GM12878 (cell line): ENCODE measurements around the gene VWA3A. TPM values are rescaled to one million over a fixed set of nuclear protein-coding genes. Genes with fewer than 3 reads are reported as not detected.
A peak's percentile ranks its signal among the peaks of the same experiment; 100 is the strongest.

Source experiments
- ATAC-seq: fragments of 200-7000 bp; cut with Tn5 transposase; 3 replicates; pipeline ENCODE4 v1.9.1; 2020; ENCODE audit warnings: mild to moderate bottlenecking, moderate library complexity
- BruUV-seq: library from RNA; stranded (reverse); fragments of 400-500 nt; replicated peaks from 2 replicates; lab custom pipeline; 2021; lab: Mats Ljungman, UMichigan
- CTCF ChIA-PET: fragments of 300-600 bp; sonication (Branson Sonifier 250); formaldehyde crosslinking; extraction: SDS; loops from one replicate; lab custom pipeline; 2021; ENCODE audit warnings: inconsistent platforms; lab: Yijun Ruan, JAX
- POLR2A ChIA-PET: fragments of 350-600 bp; formaldehyde crosslinking; extraction: SDS; loops from one replicate; lab custom pipeline; 2021; ENCODE audit warnings: inconsistent platforms; lab: Charles Lee
- RAD21 ChIA-PET: fragments of 300-600 bp; sonication (Branson Sonifier 250); formaldehyde crosslinking; loops from one replicate; lab custom pipeline; 2023; ENCODE audit warnings: antibody characterized with exemption; ENCODE audit not compliant: unreplicated experiment; lab: Charles Lee
- SMC1A ChIA-PET: fragments of 300-600 bp; sonication (Branson Sonifier 250); formaldehyde crosslinking; loops from one replicate; lab custom pipeline; 2023; ENCODE audit not compliant: unreplicated experiment, uncharacterized antibody; lab: Charles Lee
- DNase-seq: peaks from one replicate; pipeline ENCODE4 v3.0.0-alpha.2; 2011; ENCODE audit warnings: low read depth, low spot score
- FAIRE-seq: peaks from 3 replicates; lab custom pipeline; 2011; peaks lifted over from hg19 to GRCh38; lab: Jason Lieb, UNC
- H2AFZ ChIP-seq: 2 replicates; pipeline ENCODE4 v1.6.0; 2011; ENCODE audit warnings: low read depth, low read length, control low read depth; ENCODE audit not compliant: control insufficient read depth
- H3K27ac ChIP-seq: 2 replicates; pipeline ENCODE4 v1.5.1; 2011; ENCODE audit warnings: control low read depth; ENCODE audit not compliant: control insufficient read depth, insufficient read depth
- H3K27me3 ChIP-seq, 2 experiments: replicated peaks in 1 of 2; 2 replicates each; pipeline versions ENCODE4 v1.6.0 to v1.6.1; 2011; ENCODE audit warnings: low read length in 1 of 2; ENCODE audit not compliant: control insufficient read depth in 2 of 2, insufficient read depth in 2 of 2
- H3K36me3 ChIP-seq, 2 experiments: 2 replicates each; pipeline ENCODE4 v1.5.1; 2011; ENCODE audit warnings: low read length in 1 of 2; ENCODE audit not compliant: control insufficient read depth in 2 of 2, insufficient read depth in 2 of 2
- H3K4me1 ChIP-seq: 2 replicates; pipeline ENCODE4 v1.6.1; 2011; ENCODE audit warnings: mild to moderate bottlenecking, low read length, moderate library complexity, mixed read lengths; ENCODE audit not compliant: control insufficient read depth, insufficient read depth
- H3K4me2 ChIP-seq: 2 replicates; pipeline ENCODE4 v1.6.0; 2011; ENCODE audit warnings: control low read depth; ENCODE audit not compliant: control insufficient read depth, insufficient read depth
- H3K4me3 ChIP-seq: fragments of 200-600 bp; sonication (generic); 2 replicates; pipeline ENCODE4 v1.5.1; 2016
- H3K79me2 ChIP-seq: 2 replicates; pipeline ENCODE4 v1.6.0; 2011; ENCODE audit warnings: low read length; ENCODE audit not compliant: control insufficient read depth, insufficient read depth
- H3K9ac ChIP-seq: 2 replicates; pipeline ENCODE4 v1.8.0; 2011; ENCODE audit warnings: low read length, control low read depth, mixed read lengths; ENCODE audit not compliant: control insufficient read depth, insufficient read depth
- H3K9me3 ChIP-seq: replicated peaks from 3 replicates; pipeline ENCODE4 v1.5.1; 2011; ENCODE audit warnings: mild to moderate bottlenecking, low read length; ENCODE audit not compliant: control insufficient read depth, insufficient read depth
- H4K20me1 ChIP-seq: 2 replicates; pipeline ENCODE4 v1.6.0; 2011; ENCODE audit not compliant: control insufficient read depth, insufficient read depth
- E4F1 ChIP-seq: fragments of 450-650 bp; IDR thresholded peaks from 2 replicates; pipeline ENCODE4 v1.6.1; 2018; ENCODE audit warnings: borderline replicate concordance, mild to moderate bottlenecking; ENCODE audit not compliant: partially characterized antibody
- MEF2A ChIP-seq: IDR thresholded peaks from 2 replicates; pipeline ENCODE4 v1.6.1; 2011; ENCODE audit warnings: low read depth, mild to moderate bottlenecking, low read length, moderate library complexity; ENCODE audit not compliant: insufficient read depth
- MEF2B ChIP-seq: fragments of 450-650 bp; IDR thresholded peaks from 2 replicates; pipeline ENCODE4 v1.6.1; 2018; ENCODE audit warnings: mild to moderate bottlenecking, moderate library complexity; ENCODE audit not compliant: partially characterized antibody, poor library complexity, severe bottlenecking
- RAD21 ChIP-seq: IDR thresholded peaks from 2 replicates; pipeline ENCODE4 v1.6.1; 2011; ENCODE audit warnings: mild to moderate bottlenecking, low read depth, low read length, moderate library complexity; ENCODE audit not compliant: insufficient read depth
- RAD51 ChIP-seq: fragments of 450-650 bp; IDR thresholded peaks from 2 replicates; pipeline ENCODE4 v1.6.1; 2016; ENCODE audit warnings: moderate library complexity, mild to moderate bottlenecking, inconsistent platforms
- RCOR1 ChIP-seq: conservative IDR thresholded peaks from 2 replicates; pipeline ENCODE4 v1.6.1; 2012; ENCODE audit warnings: low read depth, low read length, improper control_type of control experiment
- RELA ChIP-seq: fragments of 450-650 bp; IDR thresholded peaks from 2 replicates; pipeline ENCODE4 v1.8.0; 2014; ENCODE audit warnings: borderline replicate concordance; ENCODE audit not compliant: partially characterized antibody
- ZNF217 ChIP-seq: fragments of 450-650 bp; IDR thresholded peaks from 2 replicates; pipeline ENCODE4 v1.6.1; 2017; ENCODE audit warnings: antibody characterized with exemption, mild to moderate bottlenecking
- ZNF687 ChIP-seq: fragments of 450-650 bp; IDR thresholded peaks from 2 replicates; pipeline ENCODE4 v1.6.1; 2017; ENCODE audit warnings: mild to moderate bottlenecking, moderate library complexity
- ZSCAN29 ChIP-seq: fragments of 450-650 bp; IDR thresholded peaks from 2 replicates; pipeline ENCODE4 v1.6.1; 2017; ENCODE audit warnings: mild to moderate bottlenecking, moderate library complexity
- WGBS: methylation state at CpG from one replicate; pipeline ENCODE4 v1.1.6; 2016; ENCODE audit warnings: low lambda C conversion rate; ENCODE audit not compliant: insufficient replicate concordance, insufficient coverage; ENCODE audit errors: missing lambda C conversion rate; 5-methylcytosine and 5-hydroxymethylcytosine counted together
- in situ Hi-C: fragments of 300-500 bp; cut with MboI; formaldehyde crosslinking; loops from 9 replicates; pipeline ENCODE4 v1.14.3; 2018; ENCODE audit warnings: mixed read lengths
- intact Hi-C: fragments of 100-400 bp; cut with micrococcal nuclease; formaldehyde crosslinking; loops from one replicate; pipeline ENCODE4 v1.14.2; 2022; ENCODE audit not compliant: unreplicated experiment
- polyA plus RNA-seq, 11 experiments: library from polyadenylated mRNA; depleted of rRNA in 4 of 11; unstranded in 6 of 11; stranded (reverse) in 5 of 11; fragments of >200 nt; fragmentation: Nextera tagmentation in 4 of 11; fragmentation: Illumina TruSeq in 1 of 11; extraction: Ambion mirVana in 4 of 11; extraction: Trizol in 1 of 11; gene quantifications; 1 replicate in 1 of 11; 2 replicates in 10 of 11; pipeline versions ENCODE4 v1.2.1 to v1.2.3, GENCODE V29; 2011 to 2016; ENCODE audit warnings: inconsistent platforms in 2 of 11, missing spikeins in 2 of 11, low read depth in 1 of 11
- total RNA-seq, 4 experiments: library from RNA; depleted of rRNA in 3 of 4; stranded (reverse); fragments of >200 nt in 3 of 4; fragmentation: Illumina TruSeq in 1 of 4; extraction: Trizol in 1 of 4; gene quantifications; 2 replicates each; pipeline versions ENCODE4 v1.2.1 to v1.2.3, GENCODE V29; 2013 to 2021
- TF ChIP-seq, protein P1 (sequence below), 3 experiments: IDR thresholded peaks in 2 of 3; conservative IDR thresholded peaks in 1 of 3; 2 replicates each; pipeline ENCODE4 v1.5.1; 2011; ENCODE audit warnings: low read depth in 3 of 3, low read length in 3 of 3, mild to moderate bottlenecking in 3 of 3, control low read depth in 2 of 3, moderate library complexity in 2 of 3, inconsistent platforms in 1 of 3, mixed read lengths in 1 of 3; ENCODE audit not compliant: control insufficient read depth in 2 of 3, insufficient read depth in 1 of 3; ENCODE audit errors: extremely low read depth in 1 of 3
- TF ChIP-seq, protein P2 (sequence below): IDR thresholded peaks from 2 replicates; pipeline ENCODE4 v1.6.1; 2011; ENCODE audit warnings: low read depth, mild to moderate bottlenecking, low read length, moderate library complexity, borderline replicate concordance; ENCODE audit errors: extremely low read depth

Gene VWA3A
- total and polyA plus RNA-seq, 10 of the 15 experiments (the other 5 are each of a cell fraction or from before 2014, with no cell fraction given), result 0.01 TPM; not detected in 9

DNA sequence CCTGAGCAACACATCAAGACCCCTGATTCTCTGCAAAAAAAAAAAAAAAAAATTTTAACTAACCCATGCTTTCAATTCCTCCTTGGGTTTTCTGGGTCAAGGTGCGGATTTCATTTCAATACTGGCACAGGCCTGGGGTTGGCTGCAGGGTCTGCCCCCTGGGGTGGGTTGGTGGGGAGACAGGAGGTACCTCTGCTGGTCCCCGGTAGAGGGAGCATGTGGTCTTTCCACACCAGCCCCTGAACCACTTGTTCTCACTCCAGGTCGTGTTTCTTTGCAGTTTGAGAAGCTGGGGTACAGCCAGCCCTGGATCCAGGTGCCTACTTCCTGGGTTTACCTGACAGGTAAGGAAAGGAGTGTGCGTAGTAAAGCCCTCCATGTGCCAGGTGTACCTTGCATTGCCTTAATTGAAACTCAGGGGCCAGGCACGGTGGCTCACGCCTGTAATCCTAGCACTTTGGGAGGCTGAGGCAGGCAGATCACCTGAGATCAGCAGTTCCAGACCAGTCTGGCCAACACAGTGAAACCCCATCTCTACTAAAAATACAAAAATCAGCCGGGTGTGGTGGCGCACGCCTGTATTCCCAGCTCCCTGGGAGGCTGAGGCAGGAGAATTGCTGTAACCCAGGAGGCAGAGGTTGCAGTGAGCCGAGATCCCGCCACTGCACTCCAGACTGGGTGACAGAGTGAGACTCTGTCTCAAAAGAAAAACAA is 91.7 kb downstream of the VWA3A start:
- H3K27me3 ChIP-seq, result no peaks in the 10 kb centered on the region
- H3K4me3 ChIP-seq, result no peak overlapping the region
- no peak overlapping the region for H3K27ac ChIP-seq
- ChIA-PET RAD21 (interaction anchor here (1.0 kb wide), 2 partner anchors 106 to 116 kb away, joined by 3 to 4 read pairs; no protein-coding TSS in a partner anchor), POLR2A (no interaction called here), CTCF (interaction anchor here (0.5 to 7.4 kb wide), 7 partner anchors 9 to 487 kb away, joined by 3 to 101 read pairs (median 4); partner anchors contain the start of gene MOSMO), SMC1A (interaction anchor here (0.6 to 6.0 kb wide), 4 partner anchors 10 to 900 kb away, joined by 3 to 69 read pairs (median 3); no protein-coding TSS in a partner anchor)
- H3K79me2 ChIP-seq, result no peaks in the 10 kb centered on the region
- intact Hi-C loops, result no loop called here
- 50% methylated on average over 11 of the region's 11 CpGs for WGBS
- FAIRE-seq, result no peak
- no peaks in the 10 kb centered on the region for H4K20me1 ChIP-seq
- H3K4me2 ChIP-seq, result no peak overlapping the region
- DNase-seq, result no peak
- no TSS peak for BruUV-seq
- H2AFZ ChIP-seq, result no peak overlapping the region
- ATAC-seq, result peak; percentile 77
- in situ Hi-C loops, result loop anchor here (5.0 kb wide), 2 partner anchors 52 to 182 kb away; partner anchors contain the start of gene PDZD9
- H3K36me3 ChIP-seq, result no peaks in the 10 kb centered on the region
- H3K9me3 ChIP-seq, result no peaks in the 10 kb centered on the region
- no peak overlapping the region for H3K9ac ChIP-seq
- H3K4me1 ChIP-seq, result peaks cover 10% of the 10 kb centered on the region
- no peak for TF ChIP-seq E4F1
- no peak for TF ChIP-seq ZSCAN29
- TF ChIP-seq MEF2B, result no peak
- no peak for TF ChIP-seq RAD51
- 0 out of 2 replicates have a peak, but pooled peaks have one; percentile 26 for TF ChIP-seq RAD21
- TF ChIP-seq, protein P1, sequence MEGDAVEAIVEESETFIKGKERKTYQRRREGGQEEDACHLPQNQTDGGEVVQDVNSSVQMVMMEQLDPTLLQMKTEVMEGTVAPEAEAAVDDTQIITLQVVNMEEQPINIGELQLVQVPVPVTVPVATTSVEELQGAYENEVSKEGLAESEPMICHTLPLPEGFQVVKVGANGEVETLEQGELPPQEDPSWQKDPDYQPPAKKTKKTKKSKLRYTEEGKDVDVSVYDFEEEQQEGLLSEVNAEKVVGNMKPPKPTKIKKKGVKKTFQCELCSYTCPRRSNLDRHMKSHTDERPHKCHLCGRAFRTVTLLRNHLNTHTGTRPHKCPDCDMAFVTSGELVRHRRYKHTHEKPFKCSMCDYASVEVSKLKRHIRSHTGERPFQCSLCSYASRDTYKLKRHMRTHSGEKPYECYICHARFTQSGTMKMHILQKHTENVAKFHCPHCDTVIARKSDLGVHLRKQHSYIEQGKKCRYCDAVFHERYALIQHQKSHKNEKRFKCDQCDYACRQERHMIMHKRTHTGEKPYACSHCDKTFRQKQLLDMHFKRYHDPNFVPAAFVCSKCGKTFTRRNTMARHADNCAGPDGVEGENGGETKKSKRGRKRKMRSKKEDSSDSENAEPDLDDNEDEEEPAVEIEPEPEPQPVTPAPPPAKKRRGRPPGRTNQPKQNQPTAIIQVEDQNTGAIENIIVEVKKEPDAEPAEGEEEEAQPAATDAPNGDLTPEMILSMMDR (IDR thresholded peaks at IDR 0.05 in 2 of 3, conservative IDR thresholded peaks at IDR 0.05 in 1 of 3; ENCODE audit: control insufficient read depth in 2 of 3, extremely low read depth in 1 of 3, insufficient read depth in 1 of 3, low read depth in 3 of 3, low read length in 3 of 3), result peak; percentile 42 to 67 (median 56)
- TF ChIP-seq ZNF687, result no peak
- TF ChIP-seq RCOR1, result no peak
- TF ChIP-seq MEF2A, result no peak
- no peak for TF ChIP-seq RELA
- TF ChIP-seq, protein P2, sequence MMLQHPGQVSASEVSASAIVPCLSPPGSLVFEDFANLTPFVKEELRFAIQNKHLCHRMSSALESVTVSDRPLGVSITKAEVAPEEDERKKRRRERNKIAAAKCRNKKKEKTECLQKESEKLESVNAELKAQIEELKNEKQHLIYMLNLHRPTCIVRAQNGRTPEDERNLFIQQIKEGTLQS, result no peak
- TF ChIP-seq ZNF217, result no peak
